Prostate gland (tissue), 2 donors: ENCODE results near the gene INO80B.

Experiments used
- POLR2A ChIP-seq: fragments of 450-650 bp; IDR thresholded peaks from one replicate; pipeline ENCODE4 v1.6.1; 2016; ENCODE audit warnings: antibody characterized with exemption, mild to moderate bottlenecking
- POLR2AphosphoS5 ChIP-seq: sonication (generic); formaldehyde crosslinking; IDR thresholded peaks from one replicate; pipeline ENCODE4 v1.6.1; 2017; ENCODE audit warnings: antibody characterized with exemption
- TF ChIP-seq, protein P1 (sequence below), 4 experiments: fragments of 200-600 bp in 2 of 4; fragments of 450-650 bp in 2 of 4; sonication (generic) in 2 of 4; IDR thresholded peaks; 1 replicate in 3 of 4; 2 replicates in 1 of 4; pipeline ENCODE4 v1.5.1; 2016 to 2019; ENCODE audit warnings: antibody characterized with exemption in 4 of 4, mild to moderate bottlenecking in 2 of 4, moderate library complexity in 2 of 4

DNA sequence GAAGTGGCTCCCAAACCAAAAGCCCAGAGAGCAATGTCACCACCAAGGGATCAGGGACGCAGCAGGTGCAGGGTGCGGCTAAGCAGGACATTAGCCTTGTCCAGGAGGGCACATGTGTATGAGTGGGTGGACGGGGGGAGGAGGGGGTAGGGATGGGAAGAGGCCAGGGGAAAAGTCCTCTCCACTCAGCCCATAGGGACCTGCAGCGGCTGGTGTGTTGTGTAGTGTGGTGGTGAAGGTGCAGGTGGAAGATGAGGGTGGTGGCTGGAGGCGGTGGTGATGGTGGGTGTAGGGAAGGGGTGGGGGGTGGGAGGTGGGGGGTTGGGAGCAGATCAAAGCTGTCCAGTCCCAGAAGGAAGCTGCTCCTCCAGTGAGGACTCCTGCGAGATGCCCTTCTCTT, 37.1 kb upstream of the INO80B start:
- TF ChIP-seq, protein P1, sequence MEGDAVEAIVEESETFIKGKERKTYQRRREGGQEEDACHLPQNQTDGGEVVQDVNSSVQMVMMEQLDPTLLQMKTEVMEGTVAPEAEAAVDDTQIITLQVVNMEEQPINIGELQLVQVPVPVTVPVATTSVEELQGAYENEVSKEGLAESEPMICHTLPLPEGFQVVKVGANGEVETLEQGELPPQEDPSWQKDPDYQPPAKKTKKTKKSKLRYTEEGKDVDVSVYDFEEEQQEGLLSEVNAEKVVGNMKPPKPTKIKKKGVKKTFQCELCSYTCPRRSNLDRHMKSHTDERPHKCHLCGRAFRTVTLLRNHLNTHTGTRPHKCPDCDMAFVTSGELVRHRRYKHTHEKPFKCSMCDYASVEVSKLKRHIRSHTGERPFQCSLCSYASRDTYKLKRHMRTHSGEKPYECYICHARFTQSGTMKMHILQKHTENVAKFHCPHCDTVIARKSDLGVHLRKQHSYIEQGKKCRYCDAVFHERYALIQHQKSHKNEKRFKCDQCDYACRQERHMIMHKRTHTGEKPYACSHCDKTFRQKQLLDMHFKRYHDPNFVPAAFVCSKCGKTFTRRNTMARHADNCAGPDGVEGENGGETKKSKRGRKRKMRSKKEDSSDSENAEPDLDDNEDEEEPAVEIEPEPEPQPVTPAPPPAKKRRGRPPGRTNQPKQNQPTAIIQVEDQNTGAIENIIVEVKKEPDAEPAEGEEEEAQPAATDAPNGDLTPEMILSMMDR (IDR thresholded peaks at IDR 0.05), result no peak
- TF ChIP-seq POLR2AphosphoS5, result no peak
- no peak for TF ChIP-seq POLR2A
